Activated CD4-positive, CD25-positive, alpha-beta regulatory T cell (primary cell): ENCODE measurements around the gene HIGD2A.
A peak's percentile ranks its signal among the peaks of the same experiment; 100 is the strongest.

Experiments used
- DNase-seq, 4 experiments: peaks; one replicate each; lab custom pipeline; 2025; lab: John Stamatoyannopoulos, UW

The HIGD2A gene

GRCh38 chr5:176415952-176416924, 27.7 kb downstream of the HIGD2A start, which contains the start of gene CLTB:
Gene CLTB (minus strand): TSS chr5:176416539. CDS start chr5:176416363, 176 bp downstream.
- peak; percentile 75 to 91 (median 84) for DNase-seq

- no peak for DNase-seq
These were observed 28.4 kb downstream of the HIGD2A start for GRCh38 chr5:176416965-176417364.

GRCh38 chr5:176418251-176418650, 29.7 kb downstream of the HIGD2A start:
- no peak for DNase-seq

DNA sequence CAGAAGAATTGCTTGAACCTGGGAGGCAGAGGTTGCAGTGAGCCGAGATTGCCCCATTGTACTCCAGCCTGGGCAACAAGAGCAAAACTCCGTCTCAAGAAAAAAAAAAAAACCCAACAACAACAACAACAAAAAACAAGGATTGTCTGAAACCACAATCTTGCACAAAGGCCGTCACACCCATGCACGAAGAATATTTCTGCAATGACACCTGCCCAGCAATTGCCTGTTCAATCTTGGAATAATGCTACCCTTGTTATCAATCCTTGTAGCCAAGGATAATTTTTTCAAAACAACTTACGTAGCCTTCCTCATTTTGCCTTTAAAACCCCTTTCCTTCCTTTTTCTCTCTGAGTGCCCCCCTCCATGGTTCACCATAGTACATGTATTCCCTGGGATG, 31.5 kb downstream of the HIGD2A start:
- no peak for DNase-seq

GRCh38 chr5:176420972-176421544, 32.5 kb downstream of the HIGD2A start:
- no peak for DNase-seq

GRCh38 chr5:176424181-176424580, 35.6 kb downstream of the HIGD2A start:
- DNase-seq = no peak

GRCh38 chr5:176425138-176425537, 36.6 kb downstream of the HIGD2A start:
- DNase-seq = no peak

DNA sequence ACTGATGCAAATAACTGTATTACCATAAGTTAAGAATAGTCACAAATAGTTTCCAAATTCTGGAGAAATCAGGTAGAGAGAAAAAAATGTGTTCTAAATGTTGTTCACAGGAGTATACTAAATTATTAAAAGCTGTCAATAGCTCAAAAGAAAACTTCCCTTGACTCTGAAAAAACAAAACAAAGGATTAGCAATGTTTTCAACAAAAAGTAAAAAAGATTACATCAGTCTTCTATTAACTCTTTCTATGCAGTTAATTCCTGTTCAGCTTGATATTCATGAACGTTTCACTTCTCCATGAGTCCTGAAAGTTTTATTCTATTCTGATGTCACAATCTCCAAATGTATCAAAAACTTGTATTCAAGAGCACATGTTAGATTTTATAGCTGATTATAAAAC, 37.2 kb downstream of the HIGD2A start:
- no peak for DNase-seq

GRCh38 chr5:176426876-176427275, 38.3 kb downstream of the HIGD2A start:
- no peak for DNase-seq

GRCh38 chr5:176427971-176428370, 39.4 kb downstream of the HIGD2A start:
- no peak for DNase-seq

DNA sequence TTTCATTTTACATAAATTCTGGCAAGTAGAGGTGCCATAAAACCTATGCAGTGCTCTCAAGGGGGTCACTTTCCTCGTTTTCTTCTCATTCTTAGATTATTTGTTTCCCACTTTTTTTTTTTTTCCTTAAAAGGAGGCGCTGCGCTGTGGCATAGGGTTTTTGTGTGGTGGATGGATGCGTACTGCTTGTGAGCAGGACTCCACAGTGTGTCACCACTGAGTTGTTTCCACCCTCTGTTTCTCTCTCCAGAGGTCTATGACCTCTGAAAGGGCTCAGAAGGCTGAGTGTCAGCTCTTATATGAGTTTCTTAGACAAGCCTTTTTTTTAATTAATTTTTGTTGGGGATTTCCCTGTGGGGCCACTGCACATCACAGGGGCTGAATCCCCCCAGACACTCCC, 41.4 kb downstream of the HIGD2A start:
- DNase-seq = no peak

DNA sequence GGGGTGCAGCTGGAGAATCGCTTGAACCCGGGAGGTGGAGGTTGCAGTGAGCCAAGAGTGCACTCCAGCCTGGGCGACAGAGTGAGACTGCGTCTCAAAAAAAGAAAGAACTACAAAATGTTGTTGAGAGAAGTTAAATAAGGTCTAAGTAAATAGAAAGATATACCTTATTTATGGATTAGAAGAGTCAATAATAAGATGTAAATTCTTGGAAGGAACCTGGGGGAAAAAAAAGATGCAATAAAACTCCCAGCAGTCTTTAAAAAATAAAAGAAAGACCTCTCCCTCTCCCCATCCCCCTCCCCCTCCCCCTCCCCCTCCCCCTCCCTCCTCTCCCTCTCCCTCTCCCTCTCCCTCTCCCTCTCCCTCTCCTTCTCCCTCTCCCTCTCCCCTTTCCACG, 44.2 kb downstream of the HIGD2A start:
- no peak for DNase-seq

- no peak for DNase-seq
These were observed 48.1 kb downstream of the HIGD2A start for GRCh38 chr5:176436656-176437055.

- no peak for DNase-seq
These were observed 50.6 kb downstream of the HIGD2A start for GRCh38 chr5:176438959-176439757.
